CD4-positive, alpha-beta T cell (primary cell): Measurements from ENCODE around the gene CR1. TPM values are rescaled to one million over a fixed set of nuclear protein-coding genes. Genes with fewer than 3 reads are reported as not detected.
"Not testable (repeated sequence)": the region's sequence is repeated elsewhere in the genome, so short reads cannot be mapped to it uniquely, and the experiment has no call there.

Source experiments
- ATAC-seq: fragments of 200-7000 bp; cut with Tn5 transposase; one replicate; pipeline ENCODE4 v1.10.0; 2022; ENCODE audit warnings: mild to moderate bottlenecking; ENCODE audit not compliant: poor library complexity
- CTCF ChIA-PET: fragments of 350-600 bp; sonication (Branson Sonifier 250); formaldehyde crosslinking; loops from one replicate; lab custom pipeline; 2021; ENCODE audit warnings: antibody characterized with exemption, inconsistent platforms; lab: Charles Lee
- POLR2A ChIA-PET: fragments of 350-600 bp; sonication (Branson Sonifier 250); formaldehyde crosslinking; loops from one replicate; lab custom pipeline; 2021; ENCODE audit warnings: antibody characterized with exemption, inconsistent platforms; lab: Charles Lee
- DNase-seq, 14 experiments: peaks; one replicate each; pipeline ENCODE4 v3.0.0-alpha.2; 2013 to 2020; ENCODE audit warnings: mixed read lengths in 2 of 14
- H3K27ac ChIP-seq, 2 donors: one replicate each; pipeline versions ENCODE4 v1.5.1 to v1.7.0; 2013; ENCODE audit warnings: low read length in 2 of 2, low read depth in 1 of 2, mild to moderate bottlenecking in 1 of 2
- H3K27me3 ChIP-seq, 2 experiments: 1 replicate in 1 of 2; 2 replicates in 1 of 2; pipeline versions ENCODE4 v1.6.1 to v1.7.0; 2013; ENCODE audit warnings: low read length in 2 of 2, control low read depth in 1 of 2, mild to moderate bottlenecking in 1 of 2, moderate library complexity in 1 of 2; ENCODE audit not compliant: insufficient read depth in 2 of 2, control insufficient read depth in 1 of 2
- H3K36me3 ChIP-seq: one replicate; pipeline ENCODE4 v1.6.1; 2013; ENCODE audit warnings: low read length, control low read depth; ENCODE audit not compliant: insufficient read depth
- H3K4me1 ChIP-seq: one replicate; pipeline ENCODE4 v1.6.1; 2013; ENCODE audit warnings: low read length, control low read depth; ENCODE audit not compliant: insufficient read depth
- H3K4me3 ChIP-seq: one replicate; pipeline ENCODE4 v1.5.1; 2013; ENCODE audit warnings: mild to moderate bottlenecking, low read length, moderate library complexity
- H3K9me3 ChIP-seq, 2 experiments: 1 replicate in 1 of 2; 2 replicates in 1 of 2; pipeline versions ENCODE4 v1.6.1 to v1.7.0; 2013; ENCODE audit warnings: low read length in 2 of 2, mild to moderate bottlenecking in 2 of 2, control low read depth in 1 of 2, moderate library complexity in 1 of 2; ENCODE audit not compliant: control insufficient read depth in 1 of 2, insufficient read depth in 1 of 2
- H3K27ac Mint-ChIP-seq: one replicate; pipeline ENCODE4 v1.8.0; 2020; ENCODE audit warnings: mixed read lengths
- H3K27me3 Mint-ChIP-seq: one replicate; pipeline ENCODE4 v1.8.0; 2021; ENCODE audit warnings: mixed read lengths
- H3K36me3 Mint-ChIP-seq: one replicate; pipeline ENCODE4 v1.8.0; 2021; ENCODE audit warnings: low read depth, mixed read lengths
- H3K4me1 Mint-ChIP-seq: one replicate; pipeline ENCODE4 v1.8.0; 2021; ENCODE audit warnings: low read depth, mixed read lengths
- H3K4me3 Mint-ChIP-seq: one replicate; pipeline ENCODE4 v1.8.0; 2020; ENCODE audit warnings: mild to moderate bottlenecking, mixed read lengths
- H3K9me3 Mint-ChIP-seq: one replicate; pipeline ENCODE4 v1.8.0; 2020; ENCODE audit warnings: mixed read lengths
- intact Hi-C, 2 experiments: fragments of 100-400 bp; cut with DNase I in 1 of 2; cut with micrococcal nuclease in 1 of 2; formaldehyde crosslinking; loops; one replicate each; pipeline versions ENCODE4 v1.15.1 to v1.9.0; 2023 to 2025; cut with DNase I, micrococcal nuclease
- total RNA-seq, 174 experiments: library from RNA in 2 of 174; stranded (reverse) in 2 of 174; gene quantifications; one replicate each; pipeline ENCODE4 v1.2.3 and lab custom pipeline; 2021 to 2026
- TF ChIP-seq, protein P1 (sequence below): fragments of 200-600 bp; IDR thresholded peaks from one replicate; pipeline ENCODE4 v1.8.0; 2022; ENCODE audit warnings: antibody characterized with exemption, mild to moderate bottlenecking

CR1 gene
- total RNA-seq, 2 experiments from 2014 or later = 2.8 to 3.1 TPM

GRCh38 chr1:207518608-207519236 is 22.8 kb downstream of the CR1 start:
- intact Hi-C loops = no loop called here
- no peaks in the 10 kb centered on the region for H3K4me1 ChIP-seq
- H3K36me3 ChIP-seq = no peaks in the 10 kb centered on the region
- ChIA-PET POLR2A (no interaction called here), CTCF (no interaction called here)
- no peaks in the 10 kb centered on the region for H3K27me3 ChIP-seq
- Mint-ChIP-seq H3K4me1 (no peaks in the 10 kb centered on the region), H3K27ac (no peak overlapping the region), H3K36me3 (no peaks in the 10 kb centered on the region), H3K4me3 (no peak overlapping the region), H3K9me3 (peaks cover 3% of the 10 kb centered on the region), H3K27me3 (no peaks in the 10 kb centered on the region)
- no peak overlapping the region for H3K27ac ChIP-seq
- H3K9me3 ChIP-seq = no peaks in the 10 kb centered on the region
- DNase-seq = no peak
- ATAC-seq = no peak
- TF ChIP-seq, protein P1, sequence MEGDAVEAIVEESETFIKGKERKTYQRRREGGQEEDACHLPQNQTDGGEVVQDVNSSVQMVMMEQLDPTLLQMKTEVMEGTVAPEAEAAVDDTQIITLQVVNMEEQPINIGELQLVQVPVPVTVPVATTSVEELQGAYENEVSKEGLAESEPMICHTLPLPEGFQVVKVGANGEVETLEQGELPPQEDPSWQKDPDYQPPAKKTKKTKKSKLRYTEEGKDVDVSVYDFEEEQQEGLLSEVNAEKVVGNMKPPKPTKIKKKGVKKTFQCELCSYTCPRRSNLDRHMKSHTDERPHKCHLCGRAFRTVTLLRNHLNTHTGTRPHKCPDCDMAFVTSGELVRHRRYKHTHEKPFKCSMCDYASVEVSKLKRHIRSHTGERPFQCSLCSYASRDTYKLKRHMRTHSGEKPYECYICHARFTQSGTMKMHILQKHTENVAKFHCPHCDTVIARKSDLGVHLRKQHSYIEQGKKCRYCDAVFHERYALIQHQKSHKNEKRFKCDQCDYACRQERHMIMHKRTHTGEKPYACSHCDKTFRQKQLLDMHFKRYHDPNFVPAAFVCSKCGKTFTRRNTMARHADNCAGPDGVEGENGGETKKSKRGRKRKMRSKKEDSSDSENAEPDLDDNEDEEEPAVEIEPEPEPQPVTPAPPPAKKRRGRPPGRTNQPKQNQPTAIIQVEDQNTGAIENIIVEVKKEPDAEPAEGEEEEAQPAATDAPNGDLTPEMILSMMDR = no peak
- no peak overlapping the region for H3K4me3 ChIP-seq

DNA sequence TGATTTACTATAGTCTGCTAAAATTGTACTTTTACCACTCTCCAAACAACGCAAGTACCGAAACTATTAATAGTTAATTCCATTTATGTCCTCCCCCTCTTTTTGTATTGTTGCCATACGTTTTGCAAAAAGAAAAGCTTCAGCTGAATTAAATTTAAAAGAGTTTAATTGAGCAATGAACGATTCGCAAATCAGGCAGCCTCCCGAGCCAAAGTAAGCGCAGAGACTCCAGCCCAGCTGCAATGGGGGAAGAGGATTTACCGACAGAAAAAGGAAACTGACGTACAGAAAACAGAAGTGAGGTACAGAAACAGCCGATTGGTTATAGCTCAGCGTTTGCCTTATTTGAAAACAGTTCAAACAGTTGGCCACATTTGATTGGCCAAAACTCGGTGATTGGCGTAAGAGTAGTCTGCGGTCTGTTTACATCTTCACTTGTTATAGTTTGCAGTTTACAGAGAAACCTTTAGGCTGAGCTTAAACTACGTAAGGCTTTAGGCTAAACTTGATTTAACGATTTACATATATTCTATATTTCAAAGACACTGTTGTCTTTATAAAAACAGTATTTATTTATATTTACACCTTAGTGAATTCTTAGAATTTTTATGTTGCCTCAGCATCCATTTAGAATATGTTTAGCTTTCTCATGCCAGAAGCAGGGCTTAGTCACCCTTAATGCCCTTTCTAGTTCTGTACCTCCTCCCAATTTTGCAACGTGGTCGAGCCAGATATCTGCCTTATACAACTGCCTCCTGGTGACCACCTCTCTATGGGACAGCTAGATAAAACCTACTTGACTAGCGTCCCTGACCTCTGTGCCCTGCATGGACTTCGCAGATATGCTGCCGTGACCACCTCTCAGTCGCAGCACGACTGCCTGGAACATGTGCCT is 23.8 kb downstream of the CR1 start:
- no peak overlapping the region for H3K27ac ChIP-seq
- H3K4me3 ChIP-seq = no peak overlapping the region
- H3K9me3 ChIP-seq = no peaks in the 10 kb centered on the region
- H3K27me3 ChIP-seq = no peaks in the 10 kb centered on the region
- TF ChIP-seq, protein P1 = no peak
- DNase-seq (no peak), ATAC-seq (no peak)
- Mint-ChIP-seq H3K4me3 (no peak overlapping the region), H3K36me3 (no peaks in the 10 kb centered on the region), H3K27me3 (no peaks in the 10 kb centered on the region), H3K27ac (no peak overlapping the region), H3K4me1 (no peaks in the 10 kb centered on the region), H3K9me3 (peaks cover 3% of the 10 kb centered on the region)
- ChIA-PET CTCF (interaction anchor here (0.6 kb wide), 1 partner anchor 734 kb away, joined by 3 read pairs; no protein-coding TSS in a partner anchor), POLR2A (no interaction called here)
- no peaks in the 10 kb centered on the region for H3K36me3 ChIP-seq
- intact Hi-C loops = no loop called here
- no peaks in the 10 kb centered on the region for H3K4me1 ChIP-seq

GRCh38 chr1:207520400-207521345 is 24.7 kb downstream of the CR1 start:
- H3K4me3 Mint-ChIP-seq, H3K36me3 Mint-ChIP-seq, H3K27me3 ChIP-seq, DNase-seq, POLR2A ChIA-PET, H3K27ac ChIP-seq, intact Hi-C loops, H3K27me3 Mint-ChIP-seq, H3K36me3 ChIP-seq, H3K4me1 Mint-ChIP-seq, ATAC-seq, H3K9me3 Mint-ChIP-seq, H3K4me3 ChIP-seq, H3K4me1 ChIP-seq, H3K27ac Mint-ChIP-seq, H3K9me3 ChIP-seq: not testable (repeated sequence)
- CTCF ChIA-PET = interaction anchor here (0.6 to 0.7 kb wide), 2 partner anchors 66 to 733 kb away, joined by 3 to 6 read pairs; partner anchors contain the start of gene CR2

DNA sequence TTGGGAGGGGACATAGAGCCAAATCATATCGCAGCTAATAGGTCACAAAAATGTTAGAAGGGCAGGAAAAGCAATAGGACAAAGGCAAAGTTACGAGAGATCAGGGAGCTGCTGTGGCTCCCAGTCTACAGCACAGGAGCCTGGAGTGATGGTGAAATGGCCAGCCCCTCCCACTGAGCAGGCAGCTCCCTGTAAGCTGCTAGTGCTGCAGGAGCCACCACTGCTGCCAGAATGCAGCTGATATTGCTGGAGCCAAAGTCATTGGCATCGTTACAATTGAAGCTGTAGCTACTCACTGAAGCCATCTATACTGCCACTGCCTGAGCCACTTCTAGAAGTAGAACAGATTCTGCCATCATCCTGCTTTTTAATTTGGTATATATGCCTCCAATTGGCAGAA is 29.3 kb downstream of the CR1 start:
- POLR2A ChIA-PET, H3K9me3 Mint-ChIP-seq: not testable (repeated sequence)

GRCh38 chr1:207528401-207528800 is 32.4 kb downstream of the CR1 start:
- CTCF ChIA-PET, H3K4me1 Mint-ChIP-seq, H3K36me3 ChIP-seq, POLR2A ChIA-PET, H3K27me3 Mint-ChIP-seq, H3K27ac ChIP-seq, H3K27me3 ChIP-seq, ATAC-seq, H3K9me3 Mint-ChIP-seq, H3K4me3 ChIP-seq, H3K36me3 Mint-ChIP-seq, H3K4me1 ChIP-seq, DNase-seq, H3K9me3 ChIP-seq, H3K4me3 Mint-ChIP-seq, H3K27ac Mint-ChIP-seq, intact Hi-C loops: not testable (repeated sequence)

More for the DNA sequence above, 29.3 kb downstream of the CR1 start:
- H3K27ac Mint-ChIP-seq, H3K9me3 ChIP-seq, H3K36me3 ChIP-seq, ATAC-seq, H3K4me3 Mint-ChIP-seq, intact Hi-C loops, H3K36me3 Mint-ChIP-seq, H3K27ac ChIP-seq, H3K4me1 ChIP-seq, H3K27me3 ChIP-seq, DNase-seq, CTCF ChIA-PET, H3K4me3 ChIP-seq, H3K27me3 Mint-ChIP-seq, H3K4me1 Mint-ChIP-seq: not testable (repeated sequence)
